IMR-90 (cell line): ENCODE measurements around the gene BANP.

Experiments
- MXI1 ChIP-seq: IDR thresholded peaks from 2 replicates; pipeline ENCODE4 v1.6.1; 2012; ENCODE audit warnings: low read depth, mild to moderate bottlenecking, low read length, moderate library complexity, borderline replicate concordance
- NFE2L2 ChIP-seq: fragments of 150-350 bp; IDR thresholded peaks from 2 replicates; pipeline ENCODE4 v1.6.1; 2016; ENCODE audit warnings: low read depth, mild to moderate bottlenecking, low read length
- POLR2A ChIP-seq: IDR thresholded peaks from 2 replicates; pipeline ENCODE4 v1.6.1; 2012; ENCODE audit warnings: mild to moderate bottlenecking, low read depth, low read length
- RAD21 ChIP-seq: IDR thresholded peaks from 2 replicates; pipeline ENCODE4 v1.6.1; 2012; ENCODE audit warnings: low read length, improper control_type of control experiment
- TF ChIP-seq, protein P1 (sequence below): conservative IDR thresholded peaks from 2 replicates; pipeline ENCODE4 v1.5.1; 2012; ENCODE audit warnings: mild to moderate bottlenecking, low read depth, low read length, improper control_type of control experiment

DNA sequence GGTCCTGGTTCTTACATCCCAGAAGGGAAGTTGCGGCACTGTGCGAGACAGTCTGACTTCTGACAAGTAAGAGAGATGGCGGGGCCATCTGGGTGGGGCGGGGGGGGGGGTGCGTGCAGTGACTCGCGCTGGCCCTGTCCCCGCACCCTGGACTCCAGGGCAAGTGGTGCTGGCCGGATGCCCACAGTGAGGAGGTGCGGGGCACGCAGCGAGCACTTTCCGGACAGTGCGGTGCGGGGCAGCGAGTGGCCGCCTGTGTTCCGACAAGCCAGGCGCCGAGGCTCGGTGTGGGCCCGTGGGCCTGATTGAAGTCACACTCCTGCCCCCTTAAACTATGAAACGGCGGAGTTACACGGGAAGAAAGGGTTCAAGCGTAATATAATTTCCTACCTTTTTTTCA lies 106.4 kb downstream of the BANP start:
- TF ChIP-seq, protein P1, sequence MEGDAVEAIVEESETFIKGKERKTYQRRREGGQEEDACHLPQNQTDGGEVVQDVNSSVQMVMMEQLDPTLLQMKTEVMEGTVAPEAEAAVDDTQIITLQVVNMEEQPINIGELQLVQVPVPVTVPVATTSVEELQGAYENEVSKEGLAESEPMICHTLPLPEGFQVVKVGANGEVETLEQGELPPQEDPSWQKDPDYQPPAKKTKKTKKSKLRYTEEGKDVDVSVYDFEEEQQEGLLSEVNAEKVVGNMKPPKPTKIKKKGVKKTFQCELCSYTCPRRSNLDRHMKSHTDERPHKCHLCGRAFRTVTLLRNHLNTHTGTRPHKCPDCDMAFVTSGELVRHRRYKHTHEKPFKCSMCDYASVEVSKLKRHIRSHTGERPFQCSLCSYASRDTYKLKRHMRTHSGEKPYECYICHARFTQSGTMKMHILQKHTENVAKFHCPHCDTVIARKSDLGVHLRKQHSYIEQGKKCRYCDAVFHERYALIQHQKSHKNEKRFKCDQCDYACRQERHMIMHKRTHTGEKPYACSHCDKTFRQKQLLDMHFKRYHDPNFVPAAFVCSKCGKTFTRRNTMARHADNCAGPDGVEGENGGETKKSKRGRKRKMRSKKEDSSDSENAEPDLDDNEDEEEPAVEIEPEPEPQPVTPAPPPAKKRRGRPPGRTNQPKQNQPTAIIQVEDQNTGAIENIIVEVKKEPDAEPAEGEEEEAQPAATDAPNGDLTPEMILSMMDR: no peak
- TF ChIP-seq POLR2A (no peak), MXI1 (no peak), RAD21 (no peak), NFE2L2 (no peak)
